ENCODE measurements around the gene KIF14. TPM values are rescaled to one million over a fixed set of nuclear protein-coding genes. Genes with fewer than 3 reads are reported as not detected.

Gene KIF14
- total RNA-seq, 1 experiment from 2014 or later, result 20.7 TPM

DNA sequence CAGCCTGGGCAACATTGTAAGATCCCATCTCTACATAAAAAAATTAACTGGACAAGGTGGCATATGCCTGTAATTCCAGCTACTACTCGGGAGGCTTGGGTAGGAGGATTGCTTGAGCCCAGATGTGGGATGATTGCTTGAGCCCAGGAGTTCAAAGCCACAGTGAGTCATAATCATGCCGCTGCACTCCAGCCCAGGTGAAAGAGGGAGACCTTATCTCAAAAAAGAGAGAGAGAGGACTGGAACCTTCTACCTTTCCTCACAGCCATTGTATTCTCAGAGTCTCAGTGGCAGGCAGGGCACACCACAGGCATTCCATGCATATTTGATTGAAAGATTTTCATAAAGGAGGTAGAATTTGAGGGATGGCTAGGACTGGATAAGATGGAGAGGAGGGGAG lies 78.4 kb downstream of the KIF14 start:
- no peaks in the 10 kb centered on the region for H3K9me3 Mint-ChIP-seq (ENCODE audit: low read depth, unreplicated experiment)
- no peaks in the 10 kb centered on the region for H3K36me3 Mint-ChIP-seq (ENCODE audit: insufficient read depth, unreplicated experiment)
- H3K4me3 Mint-ChIP-seq (ENCODE audit: low read depth, unreplicated experiment), result no peak overlapping the region
- H3K4me1 Mint-ChIP-seq (ENCODE audit: low read depth, unreplicated experiment), result peaks cover 9% of the 10 kb centered on the region
- CTCF ChIA-PET, result interaction anchor here (0.6 kb wide), 1 partner anchor 55 kb away, joined by 4 read pairs; no protein-coding TSS in a partner anchor
- no TSS peak for BruUV-seq (replicated peaks)
- no peaks in the 10 kb centered on the region for H3K27me3 Mint-ChIP-seq (ENCODE audit: unreplicated experiment)
- intact Hi-C loops (cut with micrococcal nuclease; ENCODE audit: unreplicated experiment), result no loop called here
- TF ChIP-seq, protein P1, sequence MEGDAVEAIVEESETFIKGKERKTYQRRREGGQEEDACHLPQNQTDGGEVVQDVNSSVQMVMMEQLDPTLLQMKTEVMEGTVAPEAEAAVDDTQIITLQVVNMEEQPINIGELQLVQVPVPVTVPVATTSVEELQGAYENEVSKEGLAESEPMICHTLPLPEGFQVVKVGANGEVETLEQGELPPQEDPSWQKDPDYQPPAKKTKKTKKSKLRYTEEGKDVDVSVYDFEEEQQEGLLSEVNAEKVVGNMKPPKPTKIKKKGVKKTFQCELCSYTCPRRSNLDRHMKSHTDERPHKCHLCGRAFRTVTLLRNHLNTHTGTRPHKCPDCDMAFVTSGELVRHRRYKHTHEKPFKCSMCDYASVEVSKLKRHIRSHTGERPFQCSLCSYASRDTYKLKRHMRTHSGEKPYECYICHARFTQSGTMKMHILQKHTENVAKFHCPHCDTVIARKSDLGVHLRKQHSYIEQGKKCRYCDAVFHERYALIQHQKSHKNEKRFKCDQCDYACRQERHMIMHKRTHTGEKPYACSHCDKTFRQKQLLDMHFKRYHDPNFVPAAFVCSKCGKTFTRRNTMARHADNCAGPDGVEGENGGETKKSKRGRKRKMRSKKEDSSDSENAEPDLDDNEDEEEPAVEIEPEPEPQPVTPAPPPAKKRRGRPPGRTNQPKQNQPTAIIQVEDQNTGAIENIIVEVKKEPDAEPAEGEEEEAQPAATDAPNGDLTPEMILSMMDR (IDR thresholded peaks at IDR 0.05; ENCODE audit: unreplicated experiment), result no peak
- H3K27ac Mint-ChIP-seq (ENCODE audit: unreplicated experiment), result no peak overlapping the region
- DNase-seq, result peak; percentile 15

DNA sequence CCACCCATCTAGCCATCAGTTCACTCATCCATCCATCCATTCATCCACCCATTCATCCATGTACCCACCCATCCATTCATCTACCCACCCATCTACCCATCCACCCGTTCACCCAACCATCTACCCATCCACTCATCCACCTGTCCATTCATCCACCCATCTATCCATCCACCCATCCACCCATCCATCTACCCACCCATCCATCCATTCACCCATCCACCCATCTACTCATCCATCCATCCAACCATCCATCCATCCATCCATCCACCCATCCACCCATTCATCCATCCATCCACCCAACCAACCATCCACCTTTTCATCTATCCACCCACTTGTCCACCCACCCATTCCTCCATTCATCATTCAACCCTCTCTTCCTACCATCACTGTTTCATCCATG lies 80.3 kb downstream of the KIF14 start:
- Mint-ChIP-seq H3K27me3 (ENCODE audit: unreplicated experiment) (no peaks in the 10 kb centered on the region), H3K4me3 (ENCODE audit: low read depth, unreplicated experiment) (no peak overlapping the region), H3K27ac (ENCODE audit: unreplicated experiment) (no peak overlapping the region), H3K9me3 (ENCODE audit: low read depth, unreplicated experiment) (no peaks in the 10 kb centered on the region), H3K4me1 (ENCODE audit: low read depth, unreplicated experiment) (peaks cover 9% of the 10 kb centered on the region), H3K36me3 (ENCODE audit: insufficient read depth, unreplicated experiment) (no peaks in the 10 kb centered on the region)
- BruUV-seq (replicated peaks), result no TSS peak
- TF ChIP-seq, protein P1 (IDR thresholded peaks at IDR 0.05; ENCODE audit: unreplicated experiment), result no peak
- CTCF ChIA-PET, result no interaction called here
- intact Hi-C loops (cut with micrococcal nuclease; ENCODE audit: unreplicated experiment), result no loop called here
- no peak for DNase-seq

DNA sequence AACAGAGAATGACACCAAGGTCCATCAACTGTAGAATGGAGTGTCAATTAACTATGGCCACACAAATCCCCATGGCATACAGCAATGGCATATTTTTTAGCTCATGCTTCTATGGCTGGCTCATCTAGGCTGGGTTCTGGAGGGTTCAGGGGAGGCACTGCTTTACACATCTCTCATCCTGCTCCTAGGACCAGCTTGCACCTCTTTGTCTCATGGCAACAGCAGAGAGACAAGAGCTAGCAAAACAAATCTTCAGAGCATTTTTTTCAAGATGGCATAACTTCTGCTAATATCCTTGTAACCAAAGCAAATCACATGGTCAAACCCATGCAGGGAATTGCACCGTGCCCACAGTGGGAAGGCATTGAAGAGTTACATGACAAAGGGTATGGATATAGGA lies 82.4 kb downstream of the KIF14 start:
- Mint-ChIP-seq H3K4me3 (ENCODE audit: low read depth, unreplicated experiment) (no peak overlapping the region), H3K36me3 (ENCODE audit: insufficient read depth, unreplicated experiment) (peaks cover 5% of the 10 kb centered on the region), H3K27me3 (ENCODE audit: unreplicated experiment) (no peaks in the 10 kb centered on the region), H3K4me1 (ENCODE audit: low read depth, unreplicated experiment) (peaks cover 9% of the 10 kb centered on the region), H3K27ac (ENCODE audit: unreplicated experiment) (no peak overlapping the region), H3K9me3 (ENCODE audit: low read depth, unreplicated experiment) (no peaks in the 10 kb centered on the region)
- CTCF ChIA-PET, result no interaction called here
- BruUV-seq (replicated peaks), result no TSS peak
- TF ChIP-seq, protein P1 (IDR thresholded peaks at IDR 0.05; ENCODE audit: unreplicated experiment), result no peak
- DNase-seq, result no peak
- intact Hi-C loops (cut with micrococcal nuclease; ENCODE audit: unreplicated experiment), result no loop called here

DNA sequence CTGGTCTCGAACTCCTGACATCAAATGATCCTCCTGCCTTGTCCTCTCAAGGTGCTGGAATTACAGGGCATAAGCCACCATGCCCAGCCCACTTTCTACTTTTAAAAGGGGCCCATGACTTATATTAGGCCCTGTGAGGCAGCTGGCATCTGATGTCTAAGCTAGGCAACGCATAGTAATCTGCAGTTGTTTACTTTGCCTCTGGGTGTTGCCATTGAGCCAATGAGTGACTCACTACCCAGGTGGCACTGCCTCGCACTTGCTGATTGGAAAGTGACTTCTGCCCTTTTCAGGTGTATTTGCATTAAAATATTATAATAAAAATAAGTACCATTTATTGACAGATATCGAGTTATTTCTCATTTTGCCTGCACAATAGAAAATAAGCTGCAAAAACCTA lies 84.9 kb downstream of the KIF14 start:
- DNase-seq, result peak; percentile 63
- Mint-ChIP-seq H3K4me1 (ENCODE audit: low read depth, unreplicated experiment) (no peaks in the 10 kb centered on the region), H3K36me3 (ENCODE audit: insufficient read depth, unreplicated experiment) (peaks cover 6% of the 10 kb centered on the region), H3K4me3 (ENCODE audit: low read depth, unreplicated experiment) (no peak overlapping the region), H3K27me3 (ENCODE audit: unreplicated experiment) (no peaks in the 10 kb centered on the region), H3K27ac (ENCODE audit: unreplicated experiment) (no peak overlapping the region), H3K9me3 (ENCODE audit: low read depth, unreplicated experiment) (no peaks in the 10 kb centered on the region)
- intact Hi-C loops (cut with micrococcal nuclease; ENCODE audit: unreplicated experiment), result no loop called here
- TF ChIP-seq, protein P1 (IDR thresholded peaks at IDR 0.05; ENCODE audit: unreplicated experiment), result peak; percentile 37
- BruUV-seq (replicated peaks), result no TSS peak
- CTCF ChIA-PET, result interaction anchor here (0.6 to 1.7 kb wide), 5 partner anchors 20 to 265 kb away, joined by 3 to 9 read pairs (median 3); no protein-coding TSS in a partner anchor
